ENCODE results near the gene CADM2.

Gene CADM2

GRCh38 chr3:86104154-86104553 is 1145.4 kb downstream of the CADM2 start:
- no peak for DNase-seq (ENCODE audit: low read depth in 4 of 4, low spot score in 1 of 4)

GRCh38 chr3:86109434-86109833 is 1150.6 kb downstream of the CADM2 start:
- DNase-seq (ENCODE audit: low read depth in 4 of 4, low spot score in 1 of 4) = no peak

All from stimulated activated CD4-positive, alpha-beta T cell treated with anti-CD3 and anti-CD28 coated beads, Interleukin-1b, Interleukin-23, amount 100 ng/mL, for 24 hours (primary cell).